Heart left ventricle (tissue), 16 donors: ENCODE measurements around the gene NSD2. TPM values are rescaled to one million over a fixed set of nuclear protein-coding genes. Genes with fewer than 3 reads are reported as not detected.
"Not testable (repeated sequence)": the region's sequence is repeated elsewhere in the genome, so short reads cannot be mapped to it uniquely, and the experiment has no call there.

Source experiments
- ATAC-seq, 4 donors: fragments of 200-7000 bp; cut with Tn5 transposase; one replicate each; pipeline ENCODE4 v1.9.1; 2020 to 2022; ENCODE audit warnings: moderate library complexity in 4 of 4, mild to moderate bottlenecking in 3 of 4, moderate number of reproducible peaks in 1 of 4
- DNase-seq, 5 donors: peaks; one replicate each; pipeline ENCODE4 v3.0.0-alpha.2; 2020
- H3K27ac ChIP-seq, 12 donors: fragments of 200-600 bp; sonication (generic) in 4 of 12; one replicate each; pipeline versions ENCODE4 v1.5.0 to v1.8.0; 2016 to 2022; ENCODE audit warnings: mild to moderate bottlenecking in 2 of 12
- H3K27me3 ChIP-seq, 9 donors: fragments of 200-600 bp; sonication (generic) in 2 of 9; one replicate each; pipeline versions ENCODE4 v1.5.1 to v1.8.0; 2016 to 2022; ENCODE audit warnings: mild to moderate bottlenecking in 3 of 9
- H3K36me3 ChIP-seq, 9 donors: fragments of 200-600 bp; sonication (generic) in 2 of 9; one replicate each; pipeline versions ENCODE4 v1.5.0 to v1.8.0; 2018 to 2022; ENCODE audit warnings: mild to moderate bottlenecking in 2 of 9
- H3K4me1 ChIP-seq, 12 donors: fragments of 200-600 bp; sonication (generic) in 4 of 12; one replicate each; pipeline versions ENCODE4 v1.5.0 to v1.8.0; 2016 to 2022; ENCODE audit warnings: mild to moderate bottlenecking in 3 of 12
- H3K4me3 ChIP-seq, 12 donors: fragments of 200-600 bp; sonication (generic) in 4 of 12; one replicate each; pipeline versions ENCODE4 v1.5.0 to v1.8.0; 2017 to 2022; ENCODE audit warnings: mild to moderate bottlenecking in 9 of 12, moderate library complexity in 4 of 12
- H3K9me3 ChIP-seq, 12 donors: fragments of 200-600 bp; sonication (generic) in 4 of 12; one replicate each; pipeline versions ENCODE4 v1.5.0 to v1.8.0; 2016 to 2022; ENCODE audit warnings: mild to moderate bottlenecking in 1 of 12
- POLR2A ChIP-seq, 2 donors: fragments of 450-650 bp; IDR thresholded peaks; one replicate each; pipeline ENCODE4 v1.6.1; 2017; ENCODE audit warnings: antibody characterized with exemption in 2 of 2, mild to moderate bottlenecking in 2 of 2, moderate library complexity in 2 of 2
- WGBS, 4 donors: extraction: QIAGEN DNeasy Blood & Tissue Kit in 2 of 4; methylation state at CpG; one replicate each; pipeline versions ENCODE4 v1.1.5 to v1.1.7; 2013 to 2018; 5-methylcytosine and 5-hydroxymethylcytosine counted together
- intact Hi-C, 10 donors: fragments of 100-400 bp; cut with DNase I; formaldehyde crosslinking; loops; one replicate each; pipeline versions ENCODE4 v1.11.1 to v1.14.2; 2022
- polyA plus RNA-seq, 2 donors: library from polyadenylated mRNA; stranded (reverse); fragments of 200-250 nt; gene quantifications; one replicate each; pipeline ENCODE4 v1.2.3, GENCODE V29; 2013
- total RNA-seq, 9 donors: library from RNA; depleted of rRNA in 2 of 9; stranded (reverse); fragments of >200 nt in 2 of 9; fragmentation: NEBNext Ultra II Directional in 3 of 9; extraction: Animal tissue kit (Norgen Biotek cat#: 25700) in 3 of 9; gene quantifications; one replicate each; pipeline versions ENCODE4 v1.1.0 to v1.2.4, GENCODE V29; 2016 to 2023
- TF ChIP-seq, protein P1 (sequence below), 12 donors: fragments of 200-600 bp; sonication (generic) in 4 of 12; IDR thresholded peaks; one replicate each; pipeline versions ENCODE4 v1.5.0 to v1.8.0; 2018 to 2022; ENCODE audit warnings: antibody characterized with exemption in 12 of 12, mild to moderate bottlenecking in 5 of 12
- donor health status: ischemic (EF 13 %, LVEDD 7.1; RV severe dilation, severe dysfunction).
- donor health status: healthy with polysubstance abuse.
- donor health status: DM: no; HTN: yes; CAD: no.
- donor health status: DM: no; HTN: no; CAD: no.
- donor health status: ischemic (EF 25% LVEDD 6.9; RV normal size, moderate dysfunction).
- donor health status: ischemic (EF 25% LVEDD 5.7; RV mildly dilated, moderate dysfunction).
- donor health status: healthy.
- donor health status: DM: yes; HTN: yes; CAD: no.
- donor health status: ischemic (EF 35%, LVEDD 5.7; RV mildly dilated, moderate dysfunction).
- donor health status: nonischemic (EF 11% LVEDD 7.7; RV severe dilation, severe dysfunction).
- donor health status: DM: yes; HTN: yes; CAD: no.
- donor health status: PGD.
- donor health status: ischemic (EF 29% LVEDD 5.4; RV normal size, mild dysfunction).
- donor health status: nonischemic (EF 23%, LVEDD 6.1; RV moderate dilation, normal function).

Gene NSD2
- total and polyA plus RNA-seq, 11 donors: 11.4 to 63.3 (median 39.0) TPM

DNA sequence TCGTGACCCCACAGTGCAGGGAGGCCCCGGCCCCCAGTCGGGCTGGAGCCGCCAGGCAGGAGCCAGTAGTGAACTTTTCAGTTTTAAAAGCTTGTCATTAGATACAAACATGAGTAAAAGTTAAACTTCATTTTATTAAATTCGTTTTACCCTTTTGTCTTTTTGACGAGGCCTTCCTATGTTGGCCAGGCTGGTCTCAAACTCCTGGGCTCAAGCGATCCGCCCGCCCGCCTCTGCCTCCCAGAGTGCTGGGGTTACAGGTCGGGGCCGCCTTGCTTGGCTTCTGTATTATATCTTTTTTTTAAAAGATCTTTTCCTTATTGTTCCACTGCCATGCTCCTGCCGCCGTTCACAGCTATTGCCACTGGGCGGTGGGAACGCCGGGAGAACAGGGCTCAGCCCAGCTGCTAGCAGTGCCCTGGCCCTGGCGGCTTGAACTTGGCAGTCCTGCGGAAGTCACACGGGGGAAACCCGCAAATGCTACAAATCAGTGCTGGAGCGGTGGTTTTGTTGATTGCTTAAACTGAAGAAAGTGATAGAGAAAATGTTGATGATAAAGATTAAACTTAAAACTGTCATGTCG lies 138.5 kb downstream of the NSD2 start:
- Histone ChIP-seq H3K4me1 (peaks cover 0 to 32% (median 16%) of the 10 kb centered on the region in 12 donors), H3K4me3 (peak overlapping the region; percentile 60 to 100 (median 96)), H3K9me3 (no peaks in the 10 kb centered on the region), H3K27me3 (no peaks in the 10 kb centered on the region), H3K36me3 (peaks cover 0 to 25% (median 5%) of the 10 kb centered on the region in 9 donors), H3K27ac (peak overlapping the region; percentile 95 to 100 (median 99))
- intact Hi-C loops: no loop called here
- ATAC-seq (peak in 3 of 4 donors; percentile 40 to 57 (median 45)), DNase-seq (peak in 4 of 5 donors; percentile 32 to 71 (median 50))
- 9 to 19% (median 12%) methylated on average over 23 of the region's 23 CpGs for WGBS, 4 donors
- TF ChIP-seq, protein P1, sequence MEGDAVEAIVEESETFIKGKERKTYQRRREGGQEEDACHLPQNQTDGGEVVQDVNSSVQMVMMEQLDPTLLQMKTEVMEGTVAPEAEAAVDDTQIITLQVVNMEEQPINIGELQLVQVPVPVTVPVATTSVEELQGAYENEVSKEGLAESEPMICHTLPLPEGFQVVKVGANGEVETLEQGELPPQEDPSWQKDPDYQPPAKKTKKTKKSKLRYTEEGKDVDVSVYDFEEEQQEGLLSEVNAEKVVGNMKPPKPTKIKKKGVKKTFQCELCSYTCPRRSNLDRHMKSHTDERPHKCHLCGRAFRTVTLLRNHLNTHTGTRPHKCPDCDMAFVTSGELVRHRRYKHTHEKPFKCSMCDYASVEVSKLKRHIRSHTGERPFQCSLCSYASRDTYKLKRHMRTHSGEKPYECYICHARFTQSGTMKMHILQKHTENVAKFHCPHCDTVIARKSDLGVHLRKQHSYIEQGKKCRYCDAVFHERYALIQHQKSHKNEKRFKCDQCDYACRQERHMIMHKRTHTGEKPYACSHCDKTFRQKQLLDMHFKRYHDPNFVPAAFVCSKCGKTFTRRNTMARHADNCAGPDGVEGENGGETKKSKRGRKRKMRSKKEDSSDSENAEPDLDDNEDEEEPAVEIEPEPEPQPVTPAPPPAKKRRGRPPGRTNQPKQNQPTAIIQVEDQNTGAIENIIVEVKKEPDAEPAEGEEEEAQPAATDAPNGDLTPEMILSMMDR (IDR thresholded peaks at IDR 0.05): peak in 3 of 12 donors; percentile 10 to 35 (median 16)
- TF ChIP-seq POLR2A (IDR thresholded peaks at IDR 0.05): no peak

DNA sequence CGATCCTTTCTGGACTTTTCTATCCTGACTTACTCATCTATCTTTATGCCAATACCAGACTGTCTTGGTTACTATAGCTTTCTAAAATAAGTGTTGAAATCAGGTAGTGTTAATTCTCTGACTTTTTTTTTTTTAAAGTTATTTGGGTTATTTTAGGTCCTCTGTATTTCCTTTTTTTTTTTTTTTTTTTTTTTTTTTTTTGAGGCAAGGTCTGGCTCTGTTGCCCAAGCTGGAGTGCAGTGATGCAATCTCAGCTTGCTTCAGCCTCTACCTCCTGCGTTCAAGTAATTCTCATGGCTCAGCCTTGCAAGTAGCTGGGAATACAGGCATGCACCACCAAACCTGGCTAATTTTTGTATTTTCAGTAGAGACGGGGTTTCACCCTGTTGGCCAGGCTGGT lies 140.4 kb downstream of the NSD2 start:
- H3K4me1 ChIP-seq: peaks cover 0 to 28% (median 13%) of the 10 kb centered on the region in 12 donors
- H3K4me3 ChIP-seq: no peak overlapping the region
- TF ChIP-seq POLR2A (IDR thresholded peaks at IDR 0.05): no peak
- TF ChIP-seq, protein P1 (IDR thresholded peaks at IDR 0.05): no peak
- no peak overlapping the region for H3K27ac ChIP-seq
- ATAC-seq (no peak), DNase-seq (no peak)
- WGBS, 4 donors: 87 to 91% (median 88%) methylated on average over 3 of the region's 3 CpGs
- peaks cover 0 to 7% (median 0%) of the 10 kb centered on the region in 9 donors for H3K36me3 ChIP-seq
- intact Hi-C loops: no loop called here
- H3K9me3 ChIP-seq: no peaks in the 10 kb centered on the region
- no peaks in the 10 kb centered on the region for H3K27me3 ChIP-seq

DNA sequence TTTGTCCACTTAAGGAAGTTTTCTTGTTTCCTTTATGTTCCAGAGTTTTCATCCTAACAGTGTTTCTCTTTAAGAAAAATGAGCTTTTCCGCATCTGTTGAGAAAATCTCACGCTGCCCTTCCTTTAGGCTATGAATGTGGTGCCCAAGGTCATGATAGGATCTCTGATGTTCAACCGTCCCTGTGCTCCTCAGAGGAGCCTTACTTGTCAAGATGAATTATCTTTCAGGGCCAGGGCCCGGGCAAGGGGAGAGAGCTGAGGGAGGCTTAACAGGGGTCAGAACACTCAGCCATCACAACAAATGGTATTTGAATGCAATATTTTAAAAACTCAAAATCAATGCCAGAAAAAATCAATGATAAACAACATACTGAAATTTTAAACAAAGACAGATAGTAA lies 143.8 kb downstream of the NSD2 start:
- H3K36me3 ChIP-seq: no peaks in the 10 kb centered on the region
- H3K9me3 ChIP-seq: no peaks in the 10 kb centered on the region
- intact Hi-C loops: no loop called here
- H3K4me3 ChIP-seq: no peak overlapping the region
- peaks cover 0 to 7% (median under 1%) of the 10 kb centered on the region in 12 donors for H3K4me1 ChIP-seq
- WGBS, 4 donors: 81 to 87% (median 86%) methylated on average over 4 of the region's 4 CpGs
- H3K27ac ChIP-seq: no peak overlapping the region
- TF ChIP-seq POLR2A (IDR thresholded peaks at IDR 0.05): no peak
- TF ChIP-seq, protein P1 (IDR thresholded peaks at IDR 0.05): no peak
- no peaks in the 10 kb centered on the region for H3K27me3 ChIP-seq
- ATAC-seq (no peak), DNase-seq (no peak)

DNA sequence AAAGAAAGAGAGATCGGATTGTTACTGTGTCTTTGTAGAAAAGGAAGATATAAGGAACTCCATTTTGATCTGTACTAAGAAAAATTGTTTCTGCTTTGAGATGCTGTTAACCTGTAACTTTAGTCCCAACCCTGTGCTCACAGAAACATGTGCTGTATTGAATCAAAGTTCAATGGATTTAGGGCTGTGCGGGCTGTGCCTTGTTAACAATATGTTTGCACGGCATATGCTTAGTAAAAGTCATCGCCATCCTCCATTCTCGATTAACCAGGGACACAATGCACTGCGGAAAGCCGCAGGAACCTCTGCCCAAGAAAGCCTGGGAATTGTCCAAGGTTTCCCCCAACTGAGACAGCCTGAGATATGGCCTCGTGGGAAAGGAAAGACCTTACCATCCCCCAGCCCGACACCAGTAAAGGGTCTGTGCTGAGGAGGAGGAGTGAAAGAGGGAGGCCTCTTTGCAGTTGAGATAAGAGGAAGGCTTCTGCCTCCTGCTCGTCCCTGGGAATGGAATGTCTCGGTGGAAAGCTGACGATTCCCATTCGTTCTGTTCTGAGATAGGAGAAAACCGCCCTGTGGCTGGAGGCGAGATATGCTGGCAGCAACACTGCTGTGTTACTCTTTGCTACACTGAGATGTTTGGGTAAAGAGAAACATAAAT lies 150.3 kb downstream of the NSD2 start:
- 9 to 19% (median 14%) methylated on average over 15 of the region's 15 CpGs for WGBS, 4 donors
- H3K4me1 ChIP-seq, DNase-seq, ATAC-seq, H3K9me3 ChIP-seq, H3K27ac ChIP-seq, H3K36me3 ChIP-seq, intact Hi-C loops: not testable (repeated sequence)
- peaks cover 0 to 28% (median 0%) of the 10 kb centered on the region in 9 donors for H3K27me3 ChIP-seq
- peak overlapping the region in 8 of 12 donors; percentile 6 to 36 (median 23) for H3K4me3 ChIP-seq
